HCT116 (cell line): ENCODE measurements around the gene TSPOAP1.

Source experiments
- CEBPB ChIP-seq: IDR thresholded peaks from 2 replicates; pipeline ENCODE4 v1.6.1; 2012; ENCODE audit warnings: low read depth
- CTCF ChIP-seq, 3 experiments: fragments of 200-600 bp in 1 of 3; sonication (generic) in 1 of 3; IDR thresholded peaks in 2 of 3; conservative IDR thresholded peaks in 1 of 3; 2 replicates each; pipeline ENCODE4 v1.5.1; 2012 to 2017; ENCODE audit warnings: low read depth in 2 of 3, low read length in 2 of 3, antibody characterized with exemption in 1 of 3, borderline replicate concordance in 1 of 3, control low read depth in 1 of 3, mild to moderate bottlenecking in 1 of 3, mixed read lengths in 1 of 3, mixed run types in 1 of 3, moderate library complexity in 1 of 3; ENCODE audit not compliant: insufficient read depth in 1 of 3
- SIN3A ChIP-seq: IDR thresholded peaks from 2 replicates; pipeline ENCODE4 v1.6.1; 2012; ENCODE audit warnings: low read depth
- ZNF274 ChIP-seq: fragments of 200-500 bp; sonication (Bioruptor generic); IDR thresholded peaks from 2 replicates; pipeline ENCODE4 v1.6.1; 2014; ENCODE audit warnings: mild to moderate bottlenecking, low read depth, low read length, inconsistent platforms

GRCh38 chr17:58284613-58285421, 43.8 kb downstream of the TSPOAP1 start:
- TF ChIP-seq CTCF (IDR thresholded peaks at IDR 0.05 in 2 of 3, conservative IDR thresholded peaks at IDR 0.05 in 1 of 3; ENCODE audit: borderline replicate concordance in 1 of 3, insufficient read depth in 1 of 3, low read depth in 2 of 3, low read length in 2 of 3) (no peak), ZNF274 (no peak), CEBPB (no peak), SIN3A (no peak)
